ENCODE data around the gene FXYD1.

FXYD1 gene

GRCh38 chr19:35166100-35167063, 27.8 kb downstream of the FXYD1 start:
- DNase-seq (ENCODE audit: insufficient read length, low spot score), result no peak
- no peak for TF ChIP-seq CTCF (IDR thresholded peaks at IDR 0.05; ENCODE audit: insufficient read depth, missing control alignments)
- FAIRE-seq, result no peak

DNA sequence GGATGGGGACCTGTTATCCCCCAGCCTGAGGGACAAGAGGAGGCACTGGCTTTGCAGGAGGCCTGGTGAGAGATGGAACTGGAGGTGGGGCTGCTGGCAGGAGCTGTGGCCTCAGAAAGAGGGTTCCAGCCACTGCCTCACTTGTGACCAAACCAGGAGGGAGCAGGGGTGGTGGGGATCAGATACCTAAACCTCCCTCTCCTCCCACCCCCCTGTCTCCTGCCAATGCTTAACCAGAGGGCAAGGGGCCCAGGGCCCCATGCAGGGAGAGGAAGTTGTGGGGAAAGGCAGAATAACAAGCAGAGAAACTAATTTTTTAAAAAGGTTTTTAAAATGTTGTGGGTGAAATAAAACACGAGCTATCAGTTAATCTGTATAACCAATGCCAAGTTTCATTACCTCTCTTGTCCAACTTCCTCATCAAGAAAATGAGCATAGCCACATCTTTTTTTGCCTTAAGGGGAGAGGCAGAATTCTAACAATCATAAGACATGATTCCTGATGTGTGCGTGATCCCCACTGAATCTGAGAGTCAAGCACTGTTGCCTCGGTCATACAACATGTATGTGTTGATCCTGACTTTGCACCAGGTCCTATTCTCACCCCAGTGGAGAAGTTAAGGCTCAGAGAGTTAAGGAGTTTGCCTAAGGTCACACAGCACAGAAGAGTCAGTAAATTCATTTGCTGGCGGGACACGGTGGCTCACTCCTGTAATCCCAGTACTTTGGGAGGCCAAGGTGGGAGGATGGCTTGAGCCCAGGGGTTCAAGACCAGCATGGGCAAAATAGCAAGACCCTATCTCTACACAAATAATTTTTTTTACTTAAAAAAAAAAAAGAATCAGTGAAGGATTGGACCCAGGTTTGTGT, 28.9 kb downstream of the FXYD1 start:
- no peak for DNase-seq (ENCODE audit: insufficient read length, low spot score)
- no peak for TF ChIP-seq CTCF (IDR thresholded peaks at IDR 0.05; ENCODE audit: insufficient read depth, missing control alignments)
- FAIRE-seq, result no peak

DNA sequence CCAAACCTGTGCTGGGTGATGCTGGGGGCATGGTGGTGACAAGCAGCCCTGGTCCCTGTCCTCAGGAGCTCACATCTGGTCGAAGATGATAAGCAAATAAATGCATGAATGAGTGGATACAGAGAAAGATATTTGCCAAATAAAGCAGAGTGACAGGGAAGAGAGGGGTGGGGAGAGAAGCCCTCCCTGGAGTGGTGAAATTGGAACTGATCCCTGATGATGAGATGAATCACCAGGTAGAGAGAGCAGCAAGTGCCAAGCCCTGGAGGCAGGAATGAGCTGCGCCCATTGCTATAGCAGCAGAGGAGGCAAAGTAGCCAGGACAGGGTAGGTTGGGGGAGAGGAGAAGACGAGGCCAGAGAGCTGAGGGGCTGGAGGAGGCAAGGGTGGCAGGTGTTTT, 29.6 kb downstream of the FXYD1 start:
- DNase-seq (ENCODE audit: insufficient read length, low spot score), result no peak
- FAIRE-seq, result no peak
- TF ChIP-seq CTCF (IDR thresholded peaks at IDR 0.05; ENCODE audit: insufficient read depth, missing control alignments), result no peak

GRCh38 chr19:35169221-35169995, 30.8 kb downstream of the FXYD1 start:
- DNase-seq (ENCODE audit: insufficient read length, low spot score), result no peak
- no peak for FAIRE-seq
- no peak for TF ChIP-seq CTCF (IDR thresholded peaks at IDR 0.05; ENCODE audit: insufficient read depth, missing control alignments)

DNA sequence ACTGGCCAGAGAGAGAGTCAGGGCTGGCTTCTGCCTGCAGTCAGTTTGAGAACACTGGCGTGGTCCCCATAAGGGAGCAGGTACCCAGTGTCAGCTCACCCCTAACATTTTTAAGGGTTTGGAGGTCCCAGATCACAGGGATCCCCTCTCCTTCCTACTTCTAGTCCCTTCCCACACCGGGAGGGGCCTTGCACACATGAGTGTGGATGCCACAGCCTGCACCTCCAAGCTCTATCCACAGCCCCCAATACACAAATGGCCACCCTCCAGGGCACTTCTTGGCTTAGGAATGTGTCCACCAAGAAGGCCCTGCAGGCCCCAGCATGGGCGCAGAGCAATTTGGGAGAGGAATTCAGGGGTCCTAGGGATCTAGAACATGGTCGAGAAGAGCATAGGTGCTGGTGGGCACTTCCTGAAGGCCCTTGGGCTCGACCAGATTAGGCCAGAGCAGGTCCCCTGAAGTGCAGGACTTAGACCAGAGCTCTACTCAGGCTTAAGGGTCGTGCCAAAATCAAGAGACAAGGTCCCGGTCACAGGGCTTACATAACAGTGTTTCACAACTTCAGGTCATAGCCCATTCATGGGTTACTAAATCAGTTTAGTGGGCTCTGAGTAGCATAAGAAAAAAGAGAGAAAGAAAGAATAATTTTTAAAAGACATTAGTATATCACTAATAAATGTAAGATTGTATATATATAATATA, 31.9 kb downstream of the FXYD1 start:
- TF ChIP-seq CTCF (IDR thresholded peaks at IDR 0.05; ENCODE audit: insufficient read depth, missing control alignments), result no peak
- no peak for FAIRE-seq
- no peak for DNase-seq (ENCODE audit: insufficient read length, low spot score)

GRCh38 chr19:35171730-35172129, 33.1 kb downstream of the FXYD1 start:
- no peak for TF ChIP-seq CTCF (IDR thresholded peaks at IDR 0.05; ENCODE audit: insufficient read depth, missing control alignments)
- FAIRE-seq (no peak), DNase-seq (ENCODE audit: insufficient read length, low spot score) (no peak)

Measured in D721Med (cell line).